Osteoblast (primary cell): ENCODE data around the gene ADAMTS20. TPM values are rescaled to one million over a fixed set of nuclear protein-coding genes. Genes with fewer than 3 reads are reported as not detected.

Experiments
- DNase-seq: peaks from one replicate; pipeline ENCODE4 v3.0.0; 2011; ENCODE audit warnings: low spot score, mixed read lengths; ENCODE audit not compliant: insufficient read length; ENCODE audit errors: missing footprints
- H2AFZ ChIP-seq: 2 replicates; pipeline ENCODE4 v1.6.0; 2011; ENCODE audit warnings: mild to moderate bottlenecking, low read length
- H3K27ac ChIP-seq: 2 replicates; pipeline ENCODE4 v1.5.1; 2011; ENCODE audit warnings: mild to moderate bottlenecking, low read depth, low read length, moderate library complexity
- H3K27me3 ChIP-seq: 2 replicates; pipeline ENCODE4 v1.6.0; 2012; ENCODE audit warnings: mild to moderate bottlenecking, control low read depth, inconsistent platforms, low read length, moderate library complexity; ENCODE audit not compliant: insufficient read depth
- H3K36me3 ChIP-seq: 2 replicates; pipeline ENCODE4 v1.5.1; 2011; ENCODE audit warnings: mild to moderate bottlenecking, low read length, control low read depth, moderate library complexity; ENCODE audit not compliant: insufficient read depth
- H3K4me1 ChIP-seq: 2 replicates; pipeline ENCODE4 v1.5.1; 2011; ENCODE audit warnings: mild to moderate bottlenecking, low read length, control low read depth, moderate library complexity; ENCODE audit not compliant: insufficient read depth
- H3K4me2 ChIP-seq: 2 replicates; pipeline ENCODE4 v1.6.0; 2011; ENCODE audit warnings: mild to moderate bottlenecking, low read length; ENCODE audit not compliant: insufficient read depth
- H3K4me3 ChIP-seq: fragments of 200-600 bp; sonication (generic); 3 replicates; pipeline ENCODE4 v1.5.1; 2012; ENCODE audit warnings: mild to moderate bottlenecking, low read length, inconsistent platforms; ENCODE audit not compliant: insufficient read depth
- H3K79me2 ChIP-seq: 2 replicates; pipeline ENCODE4 v1.6.0; 2012; ENCODE audit warnings: mild to moderate bottlenecking, low read length, control low read depth, inconsistent platforms; ENCODE audit not compliant: insufficient read depth
- H3K9me3 ChIP-seq: 2 replicates; pipeline ENCODE4 v1.5.1; 2011; ENCODE audit warnings: low read depth, low read length, control low read depth
- H4K20me1 ChIP-seq: 2 replicates; pipeline ENCODE4 v1.6.0; 2012; ENCODE audit warnings: mild to moderate bottlenecking, low read length, control low read depth; ENCODE audit not compliant: insufficient read depth
- total RNA-seq: library from RNA; depleted of rRNA; stranded (reverse); fragments of >200 nt; gene quantifications from 2 replicates; pipeline ENCODE4 v1.2.3, GENCODE V29; 2012
- TF ChIP-seq, protein P1 (sequence below): IDR thresholded peaks from 2 replicates; pipeline ENCODE4 v1.5.1; 2011; ENCODE audit warnings: mild to moderate bottlenecking, low read depth, low read length, moderate library complexity; ENCODE audit errors: extremely low read depth

ADAMTS20 gene
- total RNA-seq, 1 donor, result not detected

DNA sequence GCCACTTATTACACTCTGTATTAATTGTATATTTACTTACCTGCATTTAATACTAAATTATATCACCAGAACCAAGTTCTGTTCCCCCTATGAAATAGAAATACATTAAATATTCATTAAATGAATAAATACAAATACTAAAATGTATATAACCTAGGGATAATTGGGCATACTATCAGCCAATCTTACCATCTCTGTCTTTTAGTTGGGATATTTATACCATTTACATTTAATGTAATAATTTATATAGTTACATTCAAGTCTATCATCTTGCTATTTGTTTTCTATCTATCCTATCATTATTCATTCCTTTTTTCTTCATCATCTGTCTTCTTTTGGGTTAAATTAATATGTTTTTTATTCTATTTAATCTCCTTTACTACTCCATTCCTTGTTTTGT, 4.1 kb upstream of the ADAMTS20 start:
- Histone ChIP-seq H3K36me3 (no peaks in the 10 kb centered on the region), H3K27me3 (peaks cover 23% of the 10 kb centered on the region)
- no peak for DNase-seq

DNA sequence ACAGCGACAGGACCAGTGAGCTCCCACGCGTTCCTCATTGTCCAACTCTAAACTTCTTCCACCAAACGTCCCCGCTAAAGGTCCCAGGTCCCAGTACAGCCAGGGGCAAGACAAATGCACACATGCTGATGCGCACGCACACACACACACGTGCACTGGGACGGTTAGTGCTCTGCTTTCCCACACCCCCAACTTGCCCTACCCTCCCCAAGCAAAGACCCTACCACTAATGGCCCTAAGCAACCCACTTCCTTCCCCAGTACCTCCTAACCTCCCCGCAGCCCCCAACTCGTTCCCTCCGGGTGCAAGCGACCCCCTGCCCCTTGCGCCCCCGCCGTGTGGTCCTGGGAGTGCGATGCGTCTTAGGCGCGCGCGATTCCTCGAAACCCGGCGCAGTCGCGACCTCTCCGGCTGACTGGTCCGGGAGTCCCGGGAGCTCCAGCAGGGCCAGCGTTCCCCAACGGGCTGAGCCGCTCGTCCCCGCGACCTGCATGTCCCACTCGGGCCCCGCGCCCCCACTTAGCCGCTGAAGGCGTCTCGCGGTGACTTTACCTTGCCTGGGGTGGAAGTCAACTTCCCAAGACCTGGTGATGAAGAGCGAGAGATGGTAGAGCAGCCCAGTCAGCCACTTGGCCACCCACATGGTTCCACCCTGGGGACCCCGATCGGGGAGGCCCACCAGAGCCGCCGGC, 578 bp downstream of the ADAMTS20 start:
- peaks cover 30% of the 10 kb centered on the region for H3K27me3 ChIP-seq
- TF ChIP-seq, protein P1, sequence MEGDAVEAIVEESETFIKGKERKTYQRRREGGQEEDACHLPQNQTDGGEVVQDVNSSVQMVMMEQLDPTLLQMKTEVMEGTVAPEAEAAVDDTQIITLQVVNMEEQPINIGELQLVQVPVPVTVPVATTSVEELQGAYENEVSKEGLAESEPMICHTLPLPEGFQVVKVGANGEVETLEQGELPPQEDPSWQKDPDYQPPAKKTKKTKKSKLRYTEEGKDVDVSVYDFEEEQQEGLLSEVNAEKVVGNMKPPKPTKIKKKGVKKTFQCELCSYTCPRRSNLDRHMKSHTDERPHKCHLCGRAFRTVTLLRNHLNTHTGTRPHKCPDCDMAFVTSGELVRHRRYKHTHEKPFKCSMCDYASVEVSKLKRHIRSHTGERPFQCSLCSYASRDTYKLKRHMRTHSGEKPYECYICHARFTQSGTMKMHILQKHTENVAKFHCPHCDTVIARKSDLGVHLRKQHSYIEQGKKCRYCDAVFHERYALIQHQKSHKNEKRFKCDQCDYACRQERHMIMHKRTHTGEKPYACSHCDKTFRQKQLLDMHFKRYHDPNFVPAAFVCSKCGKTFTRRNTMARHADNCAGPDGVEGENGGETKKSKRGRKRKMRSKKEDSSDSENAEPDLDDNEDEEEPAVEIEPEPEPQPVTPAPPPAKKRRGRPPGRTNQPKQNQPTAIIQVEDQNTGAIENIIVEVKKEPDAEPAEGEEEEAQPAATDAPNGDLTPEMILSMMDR, result no peak
- peak overlapping the region; percentile 39 for H3K4me2 ChIP-seq
- peak; percentile 67 for DNase-seq
- no peaks in the 10 kb centered on the region for H3K4me1 ChIP-seq
- H4K20me1 ChIP-seq, result no peaks in the 10 kb centered on the region
- peak overlapping the region; percentile 40 for H3K4me3 ChIP-seq
- no peaks in the 10 kb centered on the region for H3K36me3 ChIP-seq
- peak overlapping the region; percentile 7 for H2AFZ ChIP-seq
- H3K9me3 ChIP-seq, result no peaks in the 10 kb centered on the region
- H3K27ac ChIP-seq, result no peak overlapping the region
- no peaks in the 10 kb centered on the region for H3K79me2 ChIP-seq

More for the DNA sequence above, 4.1 kb upstream of the ADAMTS20 start:
- Histone ChIP-seq H3K27ac (no peak overlapping the region), H3K4me2 (no peak overlapping the region), H4K20me1 (no peaks in the 10 kb centered on the region), H2AFZ (no peak overlapping the region), H3K4me3 (no peak overlapping the region), H3K9me3 (no peaks in the 10 kb centered on the region), H3K79me2 (no peaks in the 10 kb centered on the region), H3K4me1 (no peaks in the 10 kb centered on the region)
- TF ChIP-seq, protein P1, result no peak

DNA sequence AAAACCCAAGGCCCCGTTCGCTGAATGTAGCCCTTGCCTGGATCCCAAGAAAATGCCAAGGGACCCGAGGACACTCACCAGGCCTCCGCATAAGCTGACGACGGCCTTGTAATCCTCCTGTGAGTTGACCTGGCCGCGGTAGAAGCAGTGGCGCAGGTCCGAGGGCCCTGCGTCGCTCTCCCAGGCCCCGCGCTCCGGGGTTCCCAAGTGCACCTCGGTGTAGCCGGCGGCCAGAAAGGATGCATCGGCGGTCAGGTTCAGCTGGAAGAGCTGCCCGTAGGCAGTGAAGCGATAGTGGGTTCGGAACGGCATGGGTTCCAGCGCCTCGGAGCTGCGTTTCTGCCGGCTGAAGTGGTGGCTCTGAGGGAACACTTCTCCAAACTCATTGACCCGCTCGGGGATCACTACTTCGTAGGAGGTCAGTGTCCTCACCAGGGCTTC, 1.2 kb downstream of the ADAMTS20 start:
- H3K4me3 ChIP-seq, result no peak overlapping the region
- no peaks in the 10 kb centered on the region for H3K9me3 ChIP-seq
- H4K20me1 ChIP-seq, result no peaks in the 10 kb centered on the region
- peaks cover 30% of the 10 kb centered on the region for H3K27me3 ChIP-seq
- no peak for DNase-seq
- no peak overlapping the region for H3K4me2 ChIP-seq
- TF ChIP-seq, protein P1, result no peak
- no peaks in the 10 kb centered on the region for H3K4me1 ChIP-seq
- no peaks in the 10 kb centered on the region for H3K79me2 ChIP-seq
- peak overlapping the region; percentile 7 for H2AFZ ChIP-seq
- no peaks in the 10 kb centered on the region for H3K36me3 ChIP-seq
- no peak overlapping the region for H3K27ac ChIP-seq

DNA sequence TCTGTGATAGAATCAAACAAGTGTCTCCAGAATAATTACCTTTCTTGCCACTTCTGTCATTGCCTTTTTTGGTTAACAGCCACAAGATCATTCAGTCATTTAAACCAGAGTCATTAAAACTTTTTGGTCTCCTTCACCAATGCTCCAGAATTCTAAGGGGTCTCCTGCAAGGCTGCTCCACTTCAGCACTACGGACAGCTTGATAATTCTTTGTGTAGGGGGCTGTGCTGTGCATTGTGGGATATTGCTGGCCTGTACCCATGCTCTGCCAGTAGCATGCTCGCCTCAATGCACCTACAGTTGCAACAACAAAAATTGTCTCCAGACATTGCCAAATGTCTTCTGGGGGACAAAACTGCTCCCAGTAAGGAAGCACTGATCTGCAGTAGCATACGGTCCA, 7.3 kb downstream of the ADAMTS20 start:
- no peak overlapping the region for H2AFZ ChIP-seq
- H3K36me3 ChIP-seq, result no peaks in the 10 kb centered on the region
- H3K4me3 ChIP-seq, result no peak overlapping the region
- H3K27me3 ChIP-seq, result no peaks in the 10 kb centered on the region
- H3K27ac ChIP-seq, result no peak overlapping the region
- no peaks in the 10 kb centered on the region for H3K9me3 ChIP-seq
- H3K4me1 ChIP-seq, result no peaks in the 10 kb centered on the region
- TF ChIP-seq, protein P1, result no peak
- DNase-seq, result no peak
- no peaks in the 10 kb centered on the region for H3K79me2 ChIP-seq
- H4K20me1 ChIP-seq, result no peaks in the 10 kb centered on the region
- no peak overlapping the region for H3K4me2 ChIP-seq
